Left renal pelvis (tissue), 4 donors: Measurements from ENCODE around the gene FAM20A. TPM values are rescaled to one million over a fixed set of nuclear protein-coding genes. Genes with fewer than 3 reads are reported as not detected.

Experiments used
- DNase-seq, 4 donors: peaks; one replicate each; pipeline ENCODE4 v3.0.0-alpha.2; 2013; ENCODE audit warnings: low read depth in 4 of 4, low spot score in 3 of 4
- polyA plus RNA-seq, 4 donors: library from polyadenylated mRNA; unstranded; fragments of 120-200 nt; gene quantifications; one replicate each; pipeline ENCODE4 v1.2.1, GENCODE V29; 2013; ENCODE audit not compliant: insufficient read length in 4 of 4

The FAM20A gene
- polyA plus RNA-seq, 4 donors = 10.8 to 17.4 (median 13.5) TPM

GRCh38 chr17:68570526-68570925, 30.6 kb downstream of the FAM20A start:
- DNase-seq = no peak

GRCh38 chr17:68569346-68569745, 31.8 kb downstream of the FAM20A start:
- DNase-seq = no peak

GRCh38 chr17:68568581-68568980, 32.6 kb downstream of the FAM20A start:
- no peak for DNase-seq

- no peak for DNase-seq
Observed at GRCh38 chr17:68567581-68567980, 33.6 kb downstream of the FAM20A start.

- DNase-seq = no peak
Observed at GRCh38 chr17:68567035-68567434, 34.1 kb downstream of the FAM20A start.

- DNase-seq = no peak
Observed at GRCh38 chr17:68566442-68566738, 34.8 kb downstream of the FAM20A start.

GRCh38 chr17:68565661-68566441, 35.3 kb downstream of the FAM20A start:
- DNase-seq = no peak

GRCh38 chr17:68564415-68565111, 36.6 kb downstream of the FAM20A start:
- DNase-seq = no peak

- DNase-seq = no peak
Observed at GRCh38 chr17:68562736-68563135, 38.4 kb downstream of the FAM20A start.

- DNase-seq = no peak
Observed at GRCh38 chr17:68560966-68561720, 40.0 kb downstream of the FAM20A start.

GRCh38 chr17:68559316-68559715, 41.9 kb downstream of the FAM20A start:
- DNase-seq = no peak

- DNase-seq = no peak
Observed at GRCh38 chr17:68556551-68556950, 44.6 kb downstream of the FAM20A start.

- DNase-seq = no peak
Observed at GRCh38 chr17:68544111-68544915, 56.9 kb downstream of the FAM20A start.

- no peak for DNase-seq
Observed at GRCh38 chr17:68542698-68543463, 58.3 kb downstream of the FAM20A start.

GRCh38 chr17:68541816-68542215, 59.4 kb downstream of the FAM20A start:
- no peak for DNase-seq

GRCh38 chr17:68540981-68541380, 60.2 kb downstream of the FAM20A start:
- DNase-seq = no peak

- DNase-seq = no peak
Observed at GRCh38 chr17:68539548-68540467, 61.4 kb downstream of the FAM20A start.

GRCh38 chr17:68535922-68536321, 65.2 kb downstream of the FAM20A start:
- DNase-seq = no peak

- no peak for DNase-seq
Observed at GRCh38 chr17:68534695-68535088, 66.5 kb downstream of the FAM20A start.
